Panc1 (cell line): ENCODE measurements around the gene MRPL3.

Experiments used
- POLR2AphosphoS5 ChIP-seq: IDR thresholded peaks from 2 replicates; pipeline ENCODE4 v1.6.1; 2012; ENCODE audit warnings: mild to moderate bottlenecking, low read depth, low read length, moderate library complexity
- SIN3A ChIP-seq: IDR thresholded peaks from 2 replicates; pipeline ENCODE4 v1.6.1; 2012; ENCODE audit warnings: low read depth, mild to moderate bottlenecking, low read length, moderate library complexity, borderline replicate concordance; ENCODE audit not compliant: insufficient read depth
- TCF7L2 ChIP-seq: IDR thresholded peaks from 2 replicates; pipeline ENCODE4 v1.6.1; 2011; ENCODE audit warnings: mild to moderate bottlenecking, low read depth, low read length, inconsistent platforms
- TF ChIP-seq, protein P1 (sequence below): fragments of 450-650 bp; IDR thresholded peaks from 2 replicates; pipeline ENCODE4 v1.5.1; 2017; ENCODE audit warnings: mild to moderate bottlenecking

DNA sequence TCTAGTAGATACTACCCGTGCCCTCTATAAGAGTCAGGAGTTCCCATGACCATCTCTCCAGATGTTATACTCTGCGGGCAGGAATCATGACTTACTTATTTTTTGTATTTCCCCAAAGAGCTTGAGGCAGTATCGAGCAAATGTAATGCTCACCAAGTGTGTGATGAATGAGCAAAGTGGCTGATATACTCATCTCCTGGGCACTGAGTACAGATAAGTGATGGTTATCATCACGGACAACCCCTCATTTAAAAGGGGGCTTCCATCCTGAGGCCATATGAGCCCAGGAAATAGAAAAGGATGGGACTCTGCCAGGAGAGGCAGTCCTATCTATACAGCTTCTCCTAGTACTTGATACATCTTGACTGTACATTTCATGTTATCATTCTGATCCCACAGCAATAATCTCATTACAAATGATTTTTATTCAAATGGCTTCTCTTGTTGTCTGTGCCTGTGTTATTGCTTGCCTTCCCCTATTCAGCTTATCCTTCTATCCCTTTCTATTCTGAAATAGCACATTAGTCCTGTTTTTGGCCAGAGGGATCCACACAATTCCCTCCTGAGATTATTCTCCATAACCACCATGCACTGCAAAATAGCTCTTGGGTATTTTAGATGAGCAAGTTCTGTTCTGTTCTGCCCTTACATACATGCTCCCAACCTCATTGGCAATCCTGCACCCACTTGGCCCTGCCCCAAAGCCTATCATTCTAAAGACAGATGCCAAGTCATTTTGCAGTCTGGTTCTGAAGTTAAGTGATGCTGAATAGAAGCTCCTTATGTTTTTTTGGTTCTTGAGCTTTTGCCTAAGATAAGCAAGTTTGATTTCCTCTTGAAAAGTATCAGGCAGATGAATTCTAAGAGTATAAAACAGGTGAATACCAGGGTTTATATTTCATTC is 48.0 kb upstream of the MRPL3 start:
- no peak for TF ChIP-seq POLR2AphosphoS5
- TF ChIP-seq, protein P1, sequence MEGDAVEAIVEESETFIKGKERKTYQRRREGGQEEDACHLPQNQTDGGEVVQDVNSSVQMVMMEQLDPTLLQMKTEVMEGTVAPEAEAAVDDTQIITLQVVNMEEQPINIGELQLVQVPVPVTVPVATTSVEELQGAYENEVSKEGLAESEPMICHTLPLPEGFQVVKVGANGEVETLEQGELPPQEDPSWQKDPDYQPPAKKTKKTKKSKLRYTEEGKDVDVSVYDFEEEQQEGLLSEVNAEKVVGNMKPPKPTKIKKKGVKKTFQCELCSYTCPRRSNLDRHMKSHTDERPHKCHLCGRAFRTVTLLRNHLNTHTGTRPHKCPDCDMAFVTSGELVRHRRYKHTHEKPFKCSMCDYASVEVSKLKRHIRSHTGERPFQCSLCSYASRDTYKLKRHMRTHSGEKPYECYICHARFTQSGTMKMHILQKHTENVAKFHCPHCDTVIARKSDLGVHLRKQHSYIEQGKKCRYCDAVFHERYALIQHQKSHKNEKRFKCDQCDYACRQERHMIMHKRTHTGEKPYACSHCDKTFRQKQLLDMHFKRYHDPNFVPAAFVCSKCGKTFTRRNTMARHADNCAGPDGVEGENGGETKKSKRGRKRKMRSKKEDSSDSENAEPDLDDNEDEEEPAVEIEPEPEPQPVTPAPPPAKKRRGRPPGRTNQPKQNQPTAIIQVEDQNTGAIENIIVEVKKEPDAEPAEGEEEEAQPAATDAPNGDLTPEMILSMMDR = no peak
- TF ChIP-seq SIN3A = no peak
- no peak for TF ChIP-seq TCF7L2
